ENCODE measurements around the gene ELF1.

ELF1 gene

DNA sequence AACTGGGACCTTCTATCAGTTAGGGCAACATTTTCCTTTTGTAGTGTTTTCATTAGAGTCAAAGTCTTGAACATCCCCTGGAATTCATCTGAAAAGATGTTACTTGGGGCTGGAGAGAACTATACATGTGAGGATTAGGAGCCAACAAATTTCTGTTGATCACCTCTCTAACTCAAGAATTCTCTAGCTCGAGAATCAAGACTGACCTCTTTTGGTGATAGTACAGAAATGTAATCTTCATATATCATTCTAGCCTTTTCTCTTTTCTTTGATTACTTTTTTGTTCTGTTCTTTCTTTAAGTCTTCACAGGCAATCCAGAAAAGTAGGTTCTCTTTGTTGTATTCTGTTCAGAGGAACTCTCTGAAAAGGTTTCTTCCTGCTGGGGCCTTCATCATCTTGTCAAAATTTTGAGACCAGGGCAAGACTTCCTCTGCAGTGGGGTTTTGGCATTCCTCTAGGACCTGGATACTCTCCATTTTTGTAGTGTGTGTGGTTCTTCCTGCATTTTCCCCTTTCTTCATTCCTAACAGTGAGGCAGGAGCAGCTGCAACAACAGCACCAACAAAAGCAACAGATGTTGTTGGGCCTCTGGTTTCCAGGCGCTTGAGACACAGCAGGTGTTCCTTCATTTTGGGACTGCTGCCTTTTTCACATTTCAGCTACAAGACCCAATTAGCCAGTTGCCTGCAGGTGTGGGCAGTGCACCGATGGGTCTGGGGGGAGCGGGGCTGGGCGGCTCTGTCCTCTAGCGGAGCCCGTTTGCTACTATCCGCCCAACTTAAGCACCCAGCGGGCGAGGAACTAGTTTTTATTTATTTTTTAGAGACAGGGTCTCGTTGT is 26.2 kb downstream of the ELF1 start:
- H3K36me3 ChIP-seq (ENCODE audit: control insufficient read depth, insufficient read depth, low read length), result peaks cover 5% of the 10 kb centered on the region
- 94 to 98% methylated on average over 6 to 7 of the region's 11 CpGs for WGBS, 2 experiments (ENCODE audit: insufficient coverage in 2 of 2)
- H3K27ac ChIP-seq (ENCODE audit: low read depth, low read length, severe bottlenecking), result no peak overlapping the region
- no peak overlapping the region for H3K4me3 ChIP-seq (ENCODE audit: extremely low read depth, insufficient read depth, low read length, poor library complexity, severe bottlenecking)
- no peaks in the 10 kb centered on the region for H3K9me3 ChIP-seq (ENCODE audit: control insufficient read depth, low read length)
- peaks cover 3% of the 10 kb centered on the region for H3K4me1 ChIP-seq (ENCODE audit: control insufficient read depth, insufficient read depth, low read length, poor library complexity, severe bottlenecking)

DNA sequence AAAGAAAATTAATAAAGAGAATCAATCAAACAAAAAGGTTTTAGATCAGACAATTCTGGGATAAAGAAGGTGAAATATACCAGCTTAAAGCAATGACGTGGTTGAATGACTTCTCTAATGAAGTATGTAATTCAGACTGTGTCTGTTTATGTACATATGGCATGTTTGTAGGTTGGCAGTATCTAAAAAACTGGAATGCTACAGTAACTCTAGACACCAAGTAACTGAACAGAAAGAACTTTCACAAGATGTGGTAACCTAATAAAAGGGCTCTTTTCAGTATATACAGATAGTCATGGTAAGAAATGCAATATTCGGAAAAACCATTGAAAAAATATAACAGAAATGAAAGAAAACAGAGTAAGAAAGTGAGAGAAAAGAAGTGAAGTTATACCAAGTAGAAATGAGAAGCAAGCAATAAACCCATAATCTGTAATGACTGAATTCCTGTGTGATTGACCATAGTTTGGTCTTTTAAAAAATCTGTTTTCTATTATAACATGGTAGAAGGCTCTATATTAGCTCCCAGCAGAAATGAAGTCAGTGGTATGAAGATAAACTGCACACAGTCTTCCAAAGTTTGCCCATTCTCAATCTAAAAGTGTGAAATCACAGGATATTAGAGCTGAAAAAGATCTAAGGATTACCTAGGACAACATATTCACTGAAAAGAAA is 31.4 kb downstream of the ELF1 start:
- WGBS, 2 experiments (ENCODE audit: insufficient coverage in 2 of 2), result 100% methylated on average over 1 of the region's 2 CpGs; no CpG with 5 or more reads in 1 of the 2 experiments
- peaks cover 15% of the 10 kb centered on the region for H3K4me1 ChIP-seq (ENCODE audit: control insufficient read depth, insufficient read depth, low read length, poor library complexity, severe bottlenecking)
- no peaks in the 10 kb centered on the region for H3K9me3 ChIP-seq (ENCODE audit: control insufficient read depth, low read length)
- no peak overlapping the region for H3K27ac ChIP-seq (ENCODE audit: low read depth, low read length, severe bottlenecking)
- H3K36me3 ChIP-seq (ENCODE audit: control insufficient read depth, insufficient read depth, low read length), result no peaks in the 10 kb centered on the region
- no peak overlapping the region for H3K4me3 ChIP-seq (ENCODE audit: extremely low read depth, insufficient read depth, low read length, poor library complexity, severe bottlenecking)

DNA sequence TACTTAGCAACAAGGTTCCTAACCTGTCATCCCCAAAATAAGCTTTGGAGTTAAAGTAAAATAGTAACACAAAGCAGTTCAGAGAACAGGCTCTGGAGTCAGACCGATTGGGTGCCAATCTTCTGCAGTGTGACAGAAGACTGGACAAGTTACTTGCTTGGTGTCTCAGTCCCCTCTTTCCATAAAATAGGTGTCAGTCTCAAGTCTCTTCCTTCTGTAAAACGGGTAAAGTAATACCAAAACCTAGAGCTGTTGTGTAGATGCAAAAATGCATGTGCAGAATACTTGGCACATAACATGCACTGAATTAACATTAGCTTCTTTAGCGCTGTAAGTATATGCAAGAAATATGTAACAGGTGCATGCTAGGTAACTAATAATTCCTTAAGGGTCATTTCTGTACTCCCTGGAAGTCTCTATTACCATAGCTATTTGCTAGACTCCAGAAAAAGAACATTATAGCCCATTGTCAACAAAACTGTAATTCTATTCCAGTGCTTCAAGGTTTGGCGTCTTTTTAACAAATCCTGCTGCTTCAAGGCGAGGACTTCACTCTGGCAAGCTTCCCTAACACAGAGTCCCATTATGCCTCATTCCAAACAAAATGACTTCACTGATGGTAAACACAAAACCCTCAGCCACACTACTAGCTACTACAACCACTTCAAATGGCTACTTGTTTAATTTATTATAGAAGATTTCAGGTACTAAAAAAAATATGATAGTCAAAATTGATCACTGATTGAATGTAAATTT is 32.8 kb downstream of the ELF1 start:
- Histone ChIP-seq H3K4me3 (ENCODE audit: extremely low read depth, insufficient read depth, low read length, poor library complexity, severe bottlenecking) (no peak overlapping the region), H3K9me3 (ENCODE audit: control insufficient read depth, low read length) (no peaks in the 10 kb centered on the region), H3K36me3 (ENCODE audit: control insufficient read depth, insufficient read depth, low read length) (peaks cover 2% of the 10 kb centered on the region), H3K27ac (ENCODE audit: low read depth, low read length, severe bottlenecking) (no peak overlapping the region), H3K4me1 (ENCODE audit: control insufficient read depth, insufficient read depth, low read length, poor library complexity, severe bottlenecking) (peaks cover 15% of the 10 kb centered on the region)
- 80 to 94% methylated on average over 2 to 3 of the region's 5 CpGs for WGBS, 2 experiments (ENCODE audit: insufficient coverage in 2 of 2)

DNA sequence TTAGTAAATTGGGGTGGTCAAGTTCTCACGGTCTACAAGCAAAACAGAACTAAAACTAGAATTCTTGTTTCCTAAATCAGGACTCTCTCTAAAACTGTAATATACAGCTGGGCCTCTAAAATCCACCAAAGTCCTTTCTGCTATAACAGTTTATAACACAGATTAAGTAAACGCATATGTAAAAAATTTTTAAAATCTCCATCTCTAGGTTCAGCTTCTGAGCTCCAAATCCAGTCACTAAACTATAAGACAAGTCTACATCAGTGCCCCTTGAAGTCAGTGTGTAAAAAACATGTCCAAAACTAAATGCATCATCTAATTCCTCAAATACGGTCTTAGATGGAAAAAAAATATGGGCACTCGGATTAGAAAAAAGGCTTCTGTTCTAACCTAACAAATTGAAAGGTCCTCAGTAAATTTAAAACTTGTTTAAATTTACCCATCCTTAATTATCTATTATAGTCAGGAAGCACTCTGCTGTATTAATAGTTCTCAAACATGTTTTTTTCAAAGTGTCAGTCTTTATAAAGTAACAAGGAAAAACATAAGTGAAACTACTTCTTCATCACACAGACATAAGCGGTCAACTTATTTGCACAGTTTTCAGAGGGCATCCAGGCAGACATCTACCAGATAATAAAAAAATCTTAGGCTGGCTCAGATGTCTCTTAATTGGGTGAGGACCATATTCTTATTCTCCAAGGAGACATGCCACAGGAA is 33.6 kb downstream of the ELF1 start:
- peaks cover 15% of the 10 kb centered on the region for H3K4me1 ChIP-seq (ENCODE audit: control insufficient read depth, insufficient read depth, low read length, poor library complexity, severe bottlenecking)
- peaks cover 4% of the 10 kb centered on the region for H3K36me3 ChIP-seq (ENCODE audit: control insufficient read depth, insufficient read depth, low read length)
- no peak overlapping the region for H3K27ac ChIP-seq (ENCODE audit: low read depth, low read length, severe bottlenecking)
- 83 to 100% methylated on average over 1 to 2 of the region's 5 CpGs for WGBS, 2 experiments (ENCODE audit: insufficient coverage in 2 of 2)
- no peaks in the 10 kb centered on the region for H3K9me3 ChIP-seq (ENCODE audit: control insufficient read depth, low read length)
- H3K4me3 ChIP-seq (ENCODE audit: extremely low read depth, insufficient read depth, low read length, poor library complexity, severe bottlenecking), result no peak overlapping the region

DNA sequence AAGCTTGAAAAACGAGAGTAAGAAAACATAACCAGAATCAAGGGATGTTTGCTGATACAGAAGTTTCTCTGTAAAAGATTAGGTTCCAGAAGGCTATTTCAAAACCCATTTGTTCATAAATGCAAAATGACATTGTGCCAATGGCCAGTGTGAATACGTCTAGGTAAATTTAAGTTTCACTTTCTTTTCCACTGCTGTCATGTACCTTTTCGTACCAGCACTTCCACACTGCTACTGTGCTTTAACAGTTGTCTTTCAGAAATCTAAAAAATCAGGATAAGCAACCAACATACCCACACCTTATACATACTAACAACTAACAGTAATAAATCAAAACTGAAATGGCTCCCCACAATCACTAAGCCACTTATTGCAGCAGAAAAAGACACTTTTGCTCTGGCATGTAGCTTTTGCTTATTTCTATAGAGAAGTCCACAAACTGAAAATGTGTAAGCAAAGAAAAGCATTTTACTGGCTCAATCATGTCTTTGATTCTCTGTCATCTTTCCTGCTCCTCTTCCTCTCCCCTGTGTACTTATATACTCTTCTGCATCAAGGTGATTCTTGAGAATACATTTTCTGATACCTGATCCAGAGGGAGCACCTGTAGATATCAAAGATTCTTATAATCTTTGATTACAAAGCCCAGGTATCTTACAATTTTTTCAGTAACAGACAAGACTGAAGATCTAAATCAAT is 34.3 kb downstream of the ELF1 start:
- 86 to 100% methylated on average over 2 of the region's 3 CpGs for WGBS, 2 experiments (ENCODE audit: insufficient coverage in 2 of 2)
- Histone ChIP-seq H3K27ac (ENCODE audit: low read depth, low read length, severe bottlenecking) (no peak overlapping the region), H3K36me3 (ENCODE audit: control insufficient read depth, insufficient read depth, low read length) (peaks cover 4% of the 10 kb centered on the region), H3K4me1 (ENCODE audit: control insufficient read depth, insufficient read depth, low read length, poor library complexity, severe bottlenecking) (peaks cover 15% of the 10 kb centered on the region), H3K9me3 (ENCODE audit: control insufficient read depth, low read length) (no peaks in the 10 kb centered on the region), H3K4me3 (ENCODE audit: extremely low read depth, insufficient read depth, low read length, poor library complexity, severe bottlenecking) (no peak overlapping the region)

- Histone ChIP-seq H3K27ac (ENCODE audit: low read depth, low read length, severe bottlenecking) (peak overlapping the region; percentile 76), H3K9me3 (ENCODE audit: control insufficient read depth, low read length) (no peaks in the 10 kb centered on the region), H3K4me3 (ENCODE audit: extremely low read depth, insufficient read depth, low read length, poor library complexity, severe bottlenecking) (no peak overlapping the region), H3K4me1 (ENCODE audit: control insufficient read depth, insufficient read depth, low read length, poor library complexity, severe bottlenecking) (peaks cover 15% of the 10 kb centered on the region), H3K36me3 (ENCODE audit: control insufficient read depth, insufficient read depth, low read length) (peaks cover 4% of the 10 kb centered on the region)
- WGBS, 2 experiments (ENCODE audit: insufficient coverage in 2 of 2), result 100% methylated on average over 1 to 3 of the region's 4 CpGs
Observed at GRCh38 chr13:40983725-40984667, 35.1 kb downstream of the ELF1 start.

GRCh38 chr13:40983259-40983658 is 35.9 kb downstream of the ELF1 start:
- Histone ChIP-seq H3K27ac (ENCODE audit: low read depth, low read length, severe bottlenecking) (peak overlapping the region; percentile 76), H3K4me3 (ENCODE audit: extremely low read depth, insufficient read depth, low read length, poor library complexity, severe bottlenecking) (no peak overlapping the region), H3K9me3 (ENCODE audit: control insufficient read depth, low read length) (no peaks in the 10 kb centered on the region), H3K36me3 (ENCODE audit: control insufficient read depth, insufficient read depth, low read length) (peaks cover 4% of the 10 kb centered on the region), H3K4me1 (ENCODE audit: control insufficient read depth, insufficient read depth, low read length, poor library complexity, severe bottlenecking) (peaks cover 15% of the 10 kb centered on the region)
- WGBS, 2 experiments (ENCODE audit: insufficient coverage in 2 of 2), result 93 to 100% methylated on average over 1 to 2 of the region's 2 CpGs

DNA sequence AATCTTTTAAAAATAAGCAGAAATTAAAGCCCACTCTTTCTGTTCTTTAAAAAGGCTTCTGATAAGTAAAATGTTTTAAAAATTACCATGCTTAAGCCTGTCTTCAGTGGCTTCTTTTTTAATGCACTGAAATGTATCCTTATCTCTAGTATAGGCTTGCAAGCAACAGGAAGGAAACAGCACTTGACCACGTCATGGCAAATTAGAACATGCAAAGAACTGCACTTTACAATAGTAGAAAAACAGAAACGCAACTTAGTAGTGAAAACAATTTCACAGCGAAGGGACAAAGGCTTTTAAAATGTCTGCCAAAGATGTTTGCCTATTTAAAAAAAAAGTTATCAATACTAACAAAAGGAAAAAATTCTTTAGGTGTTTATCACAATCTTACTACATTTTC is 36.3 kb downstream of the ELF1 start:
- Histone ChIP-seq H3K9me3 (ENCODE audit: control insufficient read depth, low read length) (no peaks in the 10 kb centered on the region), H3K4me3 (ENCODE audit: extremely low read depth, insufficient read depth, low read length, poor library complexity, severe bottlenecking) (peak overlapping the region; percentile 25), H3K4me1 (ENCODE audit: control insufficient read depth, insufficient read depth, low read length, poor library complexity, severe bottlenecking) (peaks cover 15% of the 10 kb centered on the region), H3K27ac (ENCODE audit: low read depth, low read length, severe bottlenecking) (peak overlapping the region; percentile 76), H3K36me3 (ENCODE audit: control insufficient read depth, insufficient read depth, low read length) (peaks cover 4% of the 10 kb centered on the region)
- WGBS, 2 experiments (ENCODE audit: insufficient coverage in 2 of 2), result 25% methylated on average over 2 of the region's 3 CpGs; no CpG with 5 or more reads in 1 of the 2 experiments

DNA sequence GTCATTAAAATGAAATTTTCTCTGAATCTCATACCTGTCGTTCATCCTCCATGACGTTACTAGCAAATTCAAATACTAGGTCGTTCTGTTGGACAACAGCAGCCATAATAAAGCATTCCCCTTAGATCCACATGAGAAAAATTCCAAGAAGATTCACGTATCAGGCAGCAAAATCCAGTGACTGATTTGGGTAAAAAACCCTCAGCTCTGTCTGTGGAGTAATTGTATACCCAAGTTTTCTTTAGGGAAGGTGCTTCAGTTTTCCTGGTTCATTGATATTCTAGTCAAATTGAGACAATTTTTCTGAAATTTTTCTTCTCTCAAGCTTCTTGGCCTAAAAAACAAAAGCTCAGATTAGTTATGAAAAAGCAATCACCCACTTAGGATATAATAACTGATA is 37.2 kb downstream of the ELF1 start:
- Histone ChIP-seq H3K4me1 (ENCODE audit: control insufficient read depth, insufficient read depth, low read length, poor library complexity, severe bottlenecking) (peaks cover 15% of the 10 kb centered on the region), H3K27ac (ENCODE audit: low read depth, low read length, severe bottlenecking) (no peak overlapping the region), H3K4me3 (ENCODE audit: extremely low read depth, insufficient read depth, low read length, poor library complexity, severe bottlenecking) (peak overlapping the region; percentile 25), H3K36me3 (ENCODE audit: control insufficient read depth, insufficient read depth, low read length) (peaks cover 4% of the 10 kb centered on the region), H3K9me3 (ENCODE audit: control insufficient read depth, low read length) (no peaks in the 10 kb centered on the region)
- WGBS, 2 experiments (ENCODE audit: insufficient coverage in 2 of 2), result 93% methylated on average over 4 of the region's 4 CpGs; no CpG with 5 or more reads in 1 of the 2 experiments

Measured in mesodermal cell (in vitro differentiated cells).